OCI-LY1 (cell line): ENCODE measurements around the gene KCNA2.

Experiments
- CTCF ChIP-seq: fragments of 200-600 bp; sonication (generic), shearing (Covaris generic); IDR thresholded peaks from 2 replicates; pipeline ENCODE4 v1.5.1; 2017; ENCODE audit warnings: mild to moderate bottlenecking, antibody characterized with exemption, low read length, moderate library complexity, mixed read lengths
- EZH2 ChIP-seq: fragments of 200-600 bp; sonication (generic), shearing (Covaris generic); IDR thresholded peaks from 2 replicates; pipeline ENCODE4 v1.8.0; 2017; ENCODE audit warnings: borderline replicate concordance, mixed run types, mild to moderate bottlenecking, antibody characterized with exemption, low read length, moderate library complexity, mixed read lengths

- no peak for TF ChIP-seq CTCF
- no peak for TF ChIP-seq EZH2
Measured at GRCh38 chr1:110628323-110629105, 22.4 kb upstream of the KCNA2 start.
